Measurements from ENCODE around the gene PLOD1.
"Not testable (repeated sequence)": the region's sequence is repeated elsewhere in the genome, so short reads cannot be mapped to it uniquely, and the experiment has no call there.

The PLOD1 gene

DNA sequence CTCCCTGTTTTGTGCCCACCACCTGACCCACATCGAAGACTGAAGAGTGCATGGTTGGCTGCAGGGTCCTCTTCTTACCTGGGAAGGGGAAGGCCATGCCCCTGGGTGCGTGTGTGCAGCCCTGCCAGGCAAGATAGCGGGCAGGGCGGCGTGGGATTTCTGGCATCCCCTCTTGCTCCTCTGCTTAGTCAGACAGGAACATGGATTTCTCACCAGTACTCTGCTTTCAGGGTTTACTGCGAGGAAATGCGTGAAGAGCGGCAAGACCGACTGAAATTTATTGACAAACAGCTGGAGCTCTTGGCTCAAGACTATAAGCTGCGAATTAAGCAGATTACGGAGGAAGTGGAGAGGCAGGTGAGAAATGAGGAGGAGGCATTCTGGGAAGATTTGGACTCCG, 69.2 kb downstream of the PLOD1 start:
- Histone ChIP-seq H3K27me3 (ENCODE audit: low read depth) (no peaks in the 10 kb centered on the region), H3K4me1 (no peaks in the 10 kb centered on the region), H3K36me3 (replicated peaks) (peaks cover 92% of the 10 kb centered on the region), H3K9me3 (no peaks in the 10 kb centered on the region), H3K4me3 (no peak overlapping the region)
- DNase-seq (ENCODE audit: low spot score in 2 of 2), result no peak
- in situ Hi-C loops (cut with MboI; ENCODE audit: low sequenced_read_pairs), result no loop called here

DNA sequence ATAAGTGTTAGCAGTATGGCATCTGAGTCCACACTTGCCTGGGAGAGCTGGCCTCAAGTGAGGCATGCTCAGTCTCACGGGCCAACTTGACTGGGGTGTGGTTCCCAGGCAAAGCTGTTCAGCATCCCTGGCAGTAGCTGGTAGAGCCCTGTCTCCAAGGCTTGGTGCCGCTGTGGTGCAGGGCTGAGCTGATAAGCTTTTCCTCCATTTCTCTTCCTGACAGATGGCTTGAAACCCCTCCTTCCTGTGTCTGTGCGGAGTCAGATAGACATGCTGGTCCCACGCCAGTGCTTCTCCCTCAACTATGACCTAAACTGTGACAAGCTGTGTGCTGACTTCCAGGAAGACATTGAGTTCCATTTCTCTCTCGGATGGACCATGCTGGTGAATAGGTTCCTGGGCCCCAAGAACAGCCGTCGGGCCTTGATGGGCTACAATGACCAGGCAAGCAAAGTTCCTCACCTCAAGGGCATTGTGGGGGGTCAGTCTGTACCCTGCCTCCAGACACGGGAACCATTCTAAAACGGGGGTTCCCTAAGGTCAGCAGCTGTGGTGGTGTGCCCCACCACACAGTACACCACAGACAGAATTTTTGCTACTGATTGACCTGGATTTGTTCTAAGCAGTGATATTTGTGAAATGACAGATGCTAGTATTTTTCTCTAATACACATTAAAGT, 71.1 kb downstream of the PLOD1 start:
- no peaks in the 10 kb centered on the region for H3K9me3 ChIP-seq
- no peak overlapping the region for H3K4me3 ChIP-seq
- no peaks in the 10 kb centered on the region for H3K4me1 ChIP-seq
- H3K27me3 ChIP-seq (ENCODE audit: low read depth), result no peaks in the 10 kb centered on the region
- peaks cover 91% of the 10 kb centered on the region for H3K36me3 ChIP-seq (replicated peaks)
- no peak for DNase-seq (ENCODE audit: low spot score in 2 of 2)
- in situ Hi-C loops (cut with MboI; ENCODE audit: low sequenced_read_pairs), result no loop called here

- H3K36me3 ChIP-seq (replicated peaks), result peaks cover 91% of the 10 kb centered on the region
- no peaks in the 10 kb centered on the region for H3K4me1 ChIP-seq
- H3K9me3 ChIP-seq, result no peaks in the 10 kb centered on the region
- DNase-seq (ENCODE audit: low spot score in 2 of 2), result no peak
- H3K27me3 ChIP-seq (ENCODE audit: low read depth), result no peaks in the 10 kb centered on the region
- in situ Hi-C loops (cut with MboI; ENCODE audit: low sequenced_read_pairs), result no loop called here
- no peak overlapping the region for H3K4me3 ChIP-seq
Observed at GRCh38 chr1:12006167-12006921, 71.8 kb downstream of the PLOD1 start.

DNA sequence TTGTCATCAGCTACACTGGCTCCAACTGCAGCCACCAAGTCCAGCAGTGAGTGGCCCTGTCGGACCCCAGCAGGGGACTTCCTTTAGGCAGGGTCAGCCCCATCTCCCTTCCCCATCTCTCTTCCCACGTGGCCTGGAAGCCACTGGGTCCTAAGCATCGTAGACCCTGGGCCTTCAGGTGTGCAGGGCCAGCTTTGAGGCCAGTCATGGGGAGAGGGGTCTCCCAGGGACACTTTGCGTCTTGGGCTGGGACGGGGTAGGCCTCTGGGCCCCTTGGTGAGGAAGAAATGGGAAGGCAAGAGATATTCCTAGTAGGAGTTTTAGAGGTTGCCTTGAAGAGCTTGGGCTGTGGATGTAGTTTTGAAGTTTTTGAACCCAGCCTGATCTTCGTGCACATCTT, 72.7 kb downstream of the PLOD1 start:
- no peaks in the 10 kb centered on the region for H3K4me1 ChIP-seq
- no peak overlapping the region for H3K4me3 ChIP-seq
- H3K36me3 ChIP-seq (replicated peaks), result peaks cover 91% of the 10 kb centered on the region
- DNase-seq (ENCODE audit: low spot score in 2 of 2), result no peak
- H3K9me3 ChIP-seq, result no peaks in the 10 kb centered on the region
- in situ Hi-C loops (cut with MboI; ENCODE audit: low sequenced_read_pairs), result no loop called here
- no peaks in the 10 kb centered on the region for H3K27me3 ChIP-seq (ENCODE audit: low read depth)

GRCh38 chr1:12008355-12008754, 73.8 kb downstream of the PLOD1 start:
- DNase-seq (ENCODE audit: low spot score in 2 of 2); H3K4me3 ChIP-seq; H3K27me3 ChIP-seq (ENCODE audit: low read depth); H3K9me3 ChIP-seq; H3K4me1 ChIP-seq; in situ Hi-C loops (cut with MboI; ENCODE audit: low sequenced_read_pairs): not testable (repeated sequence)
- peaks cover 91% of the 10 kb centered on the region for H3K36me3 ChIP-seq (replicated peaks)

GRCh38 chr1:12009318-12009947, 74.9 kb downstream of the PLOD1 start:
- in situ Hi-C loops (cut with MboI; ENCODE audit: low sequenced_read_pairs), result no loop called here
- no peaks in the 10 kb centered on the region for H3K27me3 ChIP-seq (ENCODE audit: low read depth)
- H3K36me3 ChIP-seq (replicated peaks), result peaks cover 83% of the 10 kb centered on the region
- H3K9me3 ChIP-seq, result no peaks in the 10 kb centered on the region
- H3K4me1 ChIP-seq, result no peaks in the 10 kb centered on the region
- no peak overlapping the region for H3K4me3 ChIP-seq
- no peak for DNase-seq (ENCODE audit: low spot score in 2 of 2)

DNA sequence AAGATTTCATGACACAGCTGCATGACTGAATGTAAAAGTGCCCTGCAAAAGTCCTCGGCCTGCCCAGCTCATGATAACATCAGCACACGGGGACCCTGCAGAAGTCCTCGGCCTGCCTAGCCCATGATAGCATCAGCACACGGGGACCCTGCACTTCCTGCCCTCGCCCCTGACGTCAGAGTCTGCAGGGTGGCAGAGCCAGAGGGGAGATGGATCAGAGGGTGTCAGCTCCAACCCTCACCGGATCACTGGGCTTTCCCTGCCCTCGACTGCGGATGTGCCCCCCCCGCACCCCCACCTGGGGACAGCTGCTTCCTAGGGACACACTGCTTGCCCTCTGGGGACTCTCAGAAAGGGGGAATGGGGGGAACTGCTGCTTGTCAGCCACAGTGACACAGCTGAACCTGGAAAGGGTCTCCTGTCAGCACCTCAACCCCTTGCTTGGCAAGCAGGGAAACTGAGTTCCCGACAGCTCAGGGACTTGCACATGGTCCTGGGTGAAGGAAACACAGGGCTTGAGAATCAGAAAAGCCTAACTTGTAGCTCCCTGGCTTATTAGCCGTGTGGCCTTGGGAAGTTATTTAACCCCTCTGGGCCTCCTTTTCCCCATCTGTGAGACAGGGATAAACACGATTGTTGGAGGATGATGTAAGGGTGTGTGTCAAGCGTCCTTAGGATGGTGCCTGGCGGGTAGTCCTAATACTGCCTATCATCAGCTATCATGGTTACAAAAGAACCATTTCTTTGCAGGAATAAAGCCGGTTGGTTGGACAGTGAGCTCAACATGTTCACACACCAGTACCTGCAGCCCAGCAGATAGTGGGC, 76.4 kb downstream of the PLOD1 start:
- Histone ChIP-seq H3K9me3 (no peaks in the 10 kb centered on the region), H3K4me1 (no peaks in the 10 kb centered on the region), H3K27me3 (ENCODE audit: low read depth) (no peaks in the 10 kb centered on the region), H3K36me3 (replicated peaks) (peaks cover 68% of the 10 kb centered on the region), H3K4me3 (no peak overlapping the region)
- no peak for DNase-seq (ENCODE audit: low spot score in 2 of 2)
- in situ Hi-C loops (cut with MboI; ENCODE audit: low sequenced_read_pairs), result no loop called here

- H3K27me3 ChIP-seq (ENCODE audit: low read depth), result no peaks in the 10 kb centered on the region
- no peak for DNase-seq (ENCODE audit: low spot score in 2 of 2)
- H3K9me3 ChIP-seq, result no peaks in the 10 kb centered on the region
- in situ Hi-C loops (cut with MboI; ENCODE audit: low sequenced_read_pairs), result no loop called here
- no peaks in the 10 kb centered on the region for H3K4me1 ChIP-seq
- H3K4me3 ChIP-seq, result no peak overlapping the region
- H3K36me3 ChIP-seq (replicated peaks), result peaks cover 57% of the 10 kb centered on the region
Observed at GRCh38 chr1:12011998-12012397, 77.5 kb downstream of the PLOD1 start.

DNA sequence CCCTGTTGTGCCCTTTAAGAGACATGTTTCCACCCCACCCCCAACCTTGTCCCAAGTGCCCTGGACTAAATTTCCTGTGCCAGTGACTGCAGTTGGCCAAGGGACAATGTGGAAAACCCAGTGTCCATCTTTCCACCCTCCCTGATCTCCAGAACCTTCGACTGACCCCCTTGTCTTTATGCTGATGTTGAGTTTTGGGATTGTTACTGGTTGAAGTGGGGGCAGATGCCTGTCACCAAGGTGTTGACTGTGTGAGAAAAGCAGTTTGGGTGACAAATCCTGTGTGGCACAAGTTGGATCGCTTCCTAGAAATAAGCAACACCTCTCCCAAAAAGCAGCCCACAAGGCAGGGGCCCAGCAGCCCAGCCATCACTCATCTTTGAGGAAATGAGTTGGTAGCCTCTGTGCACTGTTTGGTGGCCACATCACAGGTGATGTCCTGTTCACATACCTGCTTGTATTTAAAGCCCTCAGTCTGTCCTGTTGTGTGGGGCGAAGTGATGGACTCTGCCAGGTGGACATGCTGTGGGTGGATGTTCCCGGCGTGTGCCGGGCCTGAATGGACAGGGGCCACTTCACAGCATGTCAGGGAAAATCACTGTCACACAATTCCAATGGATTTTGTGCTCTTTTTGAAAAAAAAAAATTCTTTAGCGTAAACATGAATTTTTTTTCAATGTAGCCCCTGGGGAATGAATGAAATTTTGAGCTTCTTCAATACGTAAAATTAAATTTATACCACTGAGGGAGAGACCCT, 78.2 kb downstream of the PLOD1 start:
- in situ Hi-C loops (cut with MboI; ENCODE audit: low sequenced_read_pairs), result no loop called here
- DNase-seq (ENCODE audit: low spot score in 2 of 2), result no peak
- no peaks in the 10 kb centered on the region for H3K4me1 ChIP-seq
- H3K9me3 ChIP-seq, result no peaks in the 10 kb centered on the region
- no peaks in the 10 kb centered on the region for H3K27me3 ChIP-seq (ENCODE audit: low read depth)
- H3K4me3 ChIP-seq, result no peak overlapping the region
- H3K36me3 ChIP-seq (replicated peaks), result peaks cover 50% of the 10 kb centered on the region

GRCh38 chr1:12014141-12014991, 79.8 kb downstream of the PLOD1 start:
- H3K27me3 ChIP-seq (ENCODE audit: low read depth), result no peaks in the 10 kb centered on the region
- no peaks in the 10 kb centered on the region for H3K9me3 ChIP-seq
- DNase-seq (ENCODE audit: low spot score in 2 of 2), result no peak
- no peak overlapping the region for H3K4me3 ChIP-seq
- in situ Hi-C loops (cut with MboI; ENCODE audit: low sequenced_read_pairs), result no loop called here
- H3K4me1 ChIP-seq, result no peaks in the 10 kb centered on the region
- peaks cover 42% of the 10 kb centered on the region for H3K36me3 ChIP-seq (replicated peaks)

GRCh38 chr1:12015001-12015491, 80.5 kb downstream of the PLOD1 start:
- Histone ChIP-seq H3K9me3 (no peaks in the 10 kb centered on the region), H3K4me1 (peaks cover under 1% of the 10 kb centered on the region; the same call in 1 of the 2 replicates), H3K36me3 (replicated peaks) (peaks cover 39% of the 10 kb centered on the region), H3K4me3 (no peak overlapping the region), H3K27me3 (ENCODE audit: low read depth) (no peaks in the 10 kb centered on the region)
- in situ Hi-C loops (cut with MboI; ENCODE audit: low sequenced_read_pairs), result no loop called here
- no peak for DNase-seq (ENCODE audit: low spot score in 2 of 2)

GRCh38 chr1:12015499-12015898, 81.0 kb downstream of the PLOD1 start:
- Histone ChIP-seq H3K27me3 (ENCODE audit: low read depth) (no peaks in the 10 kb centered on the region), H3K36me3 (replicated peaks) (peaks cover 35% of the 10 kb centered on the region), H3K9me3 (no peaks in the 10 kb centered on the region), H3K4me1 (peaks cover 5% of the 10 kb centered on the region; the same call in 1 of the 2 replicates), H3K4me3 (no peak overlapping the region)
- DNase-seq (ENCODE audit: low spot score in 2 of 2), result no peak
- in situ Hi-C loops (cut with MboI; ENCODE audit: low sequenced_read_pairs), result no loop called here
